GM12878 (cell line): ENCODE results near the gene GPR17. TPM values are rescaled to one million over a fixed set of nuclear protein-coding genes. Genes with fewer than 3 reads are reported as not detected.

Experiments
- ATAC-seq: fragments of 200-7000 bp; cut with Tn5 transposase; 3 replicates; pipeline ENCODE4 v1.9.1; 2020; ENCODE audit warnings: mild to moderate bottlenecking, moderate library complexity
- BruUV-seq: library from RNA; stranded (reverse); fragments of 400-500 nt; replicated peaks from 2 replicates; lab custom pipeline; 2021; lab: Mats Ljungman, UMichigan
- CTCF ChIA-PET: fragments of 300-600 bp; sonication (Branson Sonifier 250); formaldehyde crosslinking; extraction: SDS; loops from one replicate; lab custom pipeline; 2021; ENCODE audit warnings: inconsistent platforms; lab: Yijun Ruan, JAX
- POLR2A ChIA-PET: fragments of 350-600 bp; formaldehyde crosslinking; extraction: SDS; loops from one replicate; lab custom pipeline; 2021; ENCODE audit warnings: inconsistent platforms; lab: Charles Lee
- RAD21 ChIA-PET: fragments of 300-600 bp; sonication (Branson Sonifier 250); formaldehyde crosslinking; loops from one replicate; lab custom pipeline; 2023; ENCODE audit warnings: antibody characterized with exemption; ENCODE audit not compliant: unreplicated experiment; lab: Charles Lee
- SMC1A ChIA-PET: fragments of 300-600 bp; sonication (Branson Sonifier 250); formaldehyde crosslinking; loops from one replicate; lab custom pipeline; 2023; ENCODE audit not compliant: unreplicated experiment, uncharacterized antibody; lab: Charles Lee
- DNase-seq: peaks from one replicate; pipeline ENCODE4 v3.0.0-alpha.2; 2011; ENCODE audit warnings: low read depth, low spot score
- FAIRE-seq: peaks from 3 replicates; lab custom pipeline; 2011; peaks lifted over from hg19 to GRCh38; lab: Jason Lieb, UNC
- H2AFZ ChIP-seq: 2 replicates; pipeline ENCODE4 v1.6.0; 2011; ENCODE audit warnings: low read depth, low read length, control low read depth; ENCODE audit not compliant: control insufficient read depth
- H3K27ac ChIP-seq: 2 replicates; pipeline ENCODE4 v1.5.1; 2011; ENCODE audit warnings: control low read depth; ENCODE audit not compliant: control insufficient read depth, insufficient read depth
- H3K27me3 ChIP-seq, 2 experiments: replicated peaks in 1 of 2; 2 replicates each; pipeline versions ENCODE4 v1.6.0 to v1.6.1; 2011; ENCODE audit warnings: low read length in 1 of 2; ENCODE audit not compliant: control insufficient read depth in 2 of 2, insufficient read depth in 2 of 2
- H3K36me3 ChIP-seq, 2 experiments: 2 replicates each; pipeline ENCODE4 v1.5.1; 2011; ENCODE audit warnings: low read length in 1 of 2; ENCODE audit not compliant: control insufficient read depth in 2 of 2, insufficient read depth in 2 of 2
- H3K4me1 ChIP-seq: 2 replicates; pipeline ENCODE4 v1.6.1; 2011; ENCODE audit warnings: mild to moderate bottlenecking, low read length, moderate library complexity, mixed read lengths; ENCODE audit not compliant: control insufficient read depth, insufficient read depth
- H3K4me2 ChIP-seq: 2 replicates; pipeline ENCODE4 v1.6.0; 2011; ENCODE audit warnings: control low read depth; ENCODE audit not compliant: control insufficient read depth, insufficient read depth
- H3K4me3 ChIP-seq: fragments of 200-600 bp; sonication (generic); 2 replicates; pipeline ENCODE4 v1.5.1; 2016
- H3K79me2 ChIP-seq: 2 replicates; pipeline ENCODE4 v1.6.0; 2011; ENCODE audit warnings: low read length; ENCODE audit not compliant: control insufficient read depth, insufficient read depth
- H3K9ac ChIP-seq: 2 replicates; pipeline ENCODE4 v1.8.0; 2011; ENCODE audit warnings: low read length, control low read depth, mixed read lengths; ENCODE audit not compliant: control insufficient read depth, insufficient read depth
- H3K9me3 ChIP-seq: replicated peaks from 3 replicates; pipeline ENCODE4 v1.5.1; 2011; ENCODE audit warnings: mild to moderate bottlenecking, low read length; ENCODE audit not compliant: control insufficient read depth, insufficient read depth
- H4K20me1 ChIP-seq: 2 replicates; pipeline ENCODE4 v1.6.0; 2011; ENCODE audit not compliant: control insufficient read depth, insufficient read depth
- ASH2L ChIP-seq: fragments of 300-600, 200-600 bp; sonication (generic); IDR thresholded peaks from 2 replicates; pipeline ENCODE4 v1.6.1; 2017; ENCODE audit warnings: low read depth, mild to moderate bottlenecking, borderline replicate concordance
- BRCA1 ChIP-seq: IDR thresholded peaks from 2 replicates; pipeline ENCODE4 v1.6.1; 2011; ENCODE audit warnings: low read depth, low read length, improper control_type of control experiment
- CHD2 ChIP-seq: IDR thresholded peaks from 2 replicates; pipeline ENCODE4 v1.6.1; 2011; ENCODE audit warnings: low read depth, low read length, improper control_type of control experiment, borderline replicate concordance
- CTCF ChIP-seq, 3 experiments: IDR thresholded peaks in 2 of 3; conservative IDR thresholded peaks in 1 of 3; 2 replicates each; pipeline ENCODE4 v1.5.1; 2011; ENCODE audit warnings: low read depth in 3 of 3, low read length in 3 of 3, mild to moderate bottlenecking in 3 of 3, control low read depth in 2 of 3, moderate library complexity in 2 of 3, inconsistent platforms in 1 of 3, mixed read lengths in 1 of 3; ENCODE audit not compliant: control insufficient read depth in 2 of 3, insufficient read depth in 1 of 3; ENCODE audit errors: extremely low read depth in 1 of 3
- DPF2 ChIP-seq: fragments of 450-650 bp; IDR thresholded peaks from 2 replicates; pipeline ENCODE4 v1.6.1; 2017; ENCODE audit warnings: mild to moderate bottlenecking
- EGR1 ChIP-seq, 2 experiments: IDR thresholded peaks; 1 replicate in 1 of 2; 2 replicates in 1 of 2; pipeline ENCODE4 v1.6.1; 2011 to 2012; ENCODE audit warnings: low read depth in 2 of 2, low read length in 2 of 2, borderline replicate concordance in 1 of 2, mild to moderate bottlenecking in 1 of 2, moderate library complexity in 1 of 2
- FOS ChIP-seq: IDR thresholded peaks from 3 replicates; pipeline ENCODE4 v1.6.1; 2011; ENCODE audit warnings: borderline replicate concordance; ENCODE audit not compliant: insufficient read length; ENCODE audit errors: extremely low read depth
- FOXK2 ChIP-seq: fragments of 450-650 bp; IDR thresholded peaks from 2 replicates; pipeline ENCODE4 v1.6.1; 2017; ENCODE audit warnings: mild to moderate bottlenecking, moderate library complexity
- FOXM1 ChIP-seq: IDR thresholded peaks from 2 replicates; pipeline ENCODE4 v1.6.1; 2012; ENCODE audit warnings: low read depth, mild to moderate bottlenecking, inconsistent platforms, low read length, moderate library complexity
- KAT2A ChIP-seq: conservative IDR thresholded peaks from 2 replicates; pipeline ENCODE4 v1.6.1; 2011; ENCODE audit warnings: low read depth, low read length; ENCODE audit not compliant: control insufficient read depth
- MAX ChIP-seq: IDR thresholded peaks from 2 replicates; pipeline ENCODE4 v1.6.1; 2012; ENCODE audit warnings: low read depth, low read length, improper control_type of control experiment
- MLLT1 ChIP-seq: fragments of 450-650 bp; IDR thresholded peaks from 2 replicates; pipeline ENCODE4 v1.6.1; 2016; ENCODE audit warnings: mild to moderate bottlenecking
- SMARCA5 ChIP-seq: fragments of 450-650 bp; IDR thresholded peaks from 2 replicates; pipeline ENCODE4 v1.6.1; 2017; ENCODE audit warnings: mild to moderate bottlenecking
- SPI1 ChIP-seq: IDR thresholded peaks from 2 replicates; pipeline ENCODE4 v1.6.1; 2011; ENCODE audit warnings: low read depth, mild to moderate bottlenecking, low read length, moderate library complexity, borderline replicate concordance; ENCODE audit not compliant: insufficient read depth
- STAT1 ChIP-seq: fragments of 450-650 bp; conservative IDR thresholded peaks from 2 replicates; pipeline ENCODE4 v1.6.1; 2014; ENCODE audit warnings: antibody characterized with exemption, mild to moderate bottlenecking
- WGBS: methylation state at CpG from one replicate; pipeline ENCODE4 v1.1.6; 2016; ENCODE audit warnings: low lambda C conversion rate; ENCODE audit not compliant: insufficient replicate concordance, insufficient coverage; ENCODE audit errors: missing lambda C conversion rate; 5-methylcytosine and 5-hydroxymethylcytosine counted together
- in situ Hi-C: fragments of 300-500 bp; cut with MboI; formaldehyde crosslinking; loops from 9 replicates; pipeline ENCODE4 v1.14.3; 2018; ENCODE audit warnings: mixed read lengths
- intact Hi-C: fragments of 100-400 bp; cut with micrococcal nuclease; formaldehyde crosslinking; loops from one replicate; pipeline ENCODE4 v1.14.2; 2022; ENCODE audit not compliant: unreplicated experiment
- polyA plus RNA-seq, 11 experiments: library from polyadenylated mRNA; depleted of rRNA in 4 of 11; unstranded in 6 of 11; stranded (reverse) in 5 of 11; fragments of >200 nt; fragmentation: Nextera tagmentation in 4 of 11; fragmentation: Illumina TruSeq in 1 of 11; extraction: Ambion mirVana in 4 of 11; extraction: Trizol in 1 of 11; gene quantifications; 1 replicate in 1 of 11; 2 replicates in 10 of 11; pipeline versions ENCODE4 v1.2.1 to v1.2.3, GENCODE V29; 2011 to 2016; ENCODE audit warnings: inconsistent platforms in 2 of 11, missing spikeins in 2 of 11, low read depth in 1 of 11
- total RNA-seq, 4 experiments: library from RNA; depleted of rRNA in 3 of 4; stranded (reverse); fragments of >200 nt in 3 of 4; fragmentation: Illumina TruSeq in 1 of 4; extraction: Trizol in 1 of 4; gene quantifications; 2 replicates each; pipeline versions ENCODE4 v1.2.1 to v1.2.3, GENCODE V29; 2013 to 2021
- TF ChIP-seq, protein P1 (sequence below): IDR thresholded peaks from 2 replicates; pipeline ENCODE4 v1.6.1; 2012; ENCODE audit warnings: low read depth, low read length, improper control_type of control experiment
- TF ChIP-seq, protein P2 (sequence below): IDR thresholded peaks from 2 replicates; pipeline ENCODE4 v1.6.1; 2012; ENCODE audit warnings: low read length, inconsistent platforms

The GPR17 gene
- total and polyA plus RNA-seq, 10 of the 15 experiments (the other 5 are each of a cell fraction or from before 2014, with no cell fraction given) = not detected

GRCh38 chr2:127612111-127612822, 33.7 kb upstream of the GPR17 start:
- Histone ChIP-seq H4K20me1 (no peaks in the 10 kb centered on the region), H3K4me2 (no peak overlapping the region), H3K27me3 (no peaks in the 10 kb centered on the region; a peak in 2 of 4 replicates), H3K4me3 (no peak overlapping the region), H3K79me2 (no peaks in the 10 kb centered on the region), H3K4me1 (no peaks in the 10 kb centered on the region), H3K9me3 (no peaks in the 10 kb centered on the region; the same call in 2 of the 3 replicates), H3K9ac (no peak overlapping the region), H2AFZ (no peak overlapping the region), H3K36me3 (no peaks in the 10 kb centered on the region), H3K27ac (no peak overlapping the region)
- ChIA-PET SMC1A (no interaction called here), POLR2A (no interaction called here), CTCF (interaction anchor here (2.9 kb wide), 1 partner anchor 21 kb away, joined by 15 read pairs; no protein-coding TSS in a partner anchor), RAD21 (no interaction called here)
- BruUV-seq = no TSS peak
- DNase-seq (no peak), ATAC-seq (no peak), FAIRE-seq (no peak)
- in situ Hi-C loops = no loop called here
- WGBS = 64% methylated on average over 13 of the region's 13 CpGs
- intact Hi-C loops = no loop called here
- no peak for TF ChIP-seq MLLT1
- no peak for TF ChIP-seq EGR1 (IDR thresholded peaks at IDR 0.05; ENCODE audit: borderline replicate concordance in 1 of 2, low read depth in 2 of 2, low read length in 2 of 2)
- TF ChIP-seq, protein P1, sequence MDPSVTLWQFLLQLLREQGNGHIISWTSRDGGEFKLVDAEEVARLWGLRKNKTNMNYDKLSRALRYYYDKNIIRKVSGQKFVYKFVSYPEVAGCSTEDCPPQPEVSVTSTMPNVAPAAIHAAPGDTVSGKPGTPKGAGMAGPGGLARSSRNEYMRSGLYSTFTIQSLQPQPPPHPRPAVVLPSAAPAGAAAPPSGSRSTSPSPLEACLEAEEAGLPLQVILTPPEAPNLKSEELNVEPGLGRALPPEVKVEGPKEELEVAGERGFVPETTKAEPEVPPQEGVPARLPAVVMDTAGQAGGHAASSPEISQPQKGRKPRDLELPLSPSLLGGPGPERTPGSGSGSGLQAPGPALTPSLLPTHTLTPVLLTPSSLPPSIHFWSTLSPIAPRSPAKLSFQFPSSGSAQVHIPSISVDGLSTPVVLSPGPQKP = no peak
- no peak for TF ChIP-seq FOS
- no peak for TF ChIP-seq MAX
- no peak for TF ChIP-seq FOXM1
- TF ChIP-seq CHD2 = no peak
- no peak for TF ChIP-seq KAT2A
- no peak for TF ChIP-seq ASH2L
- no peak for TF ChIP-seq SPI1
- TF ChIP-seq DPF2 = no peak
- no peak for TF ChIP-seq SMARCA5
- no peak for TF ChIP-seq FOXK2
- no peak for TF ChIP-seq CTCF (IDR thresholded peaks at IDR 0.05 in 2 of 3, conservative IDR thresholded peaks at IDR 0.05 in 1 of 3; ENCODE audit: control insufficient read depth in 2 of 3, extremely low read depth in 1 of 3, insufficient read depth in 1 of 3, low read depth in 3 of 3, low read length in 3 of 3)
- TF ChIP-seq STAT1 = no peak
- TF ChIP-seq BRCA1 = no peak
- TF ChIP-seq, protein P2, sequence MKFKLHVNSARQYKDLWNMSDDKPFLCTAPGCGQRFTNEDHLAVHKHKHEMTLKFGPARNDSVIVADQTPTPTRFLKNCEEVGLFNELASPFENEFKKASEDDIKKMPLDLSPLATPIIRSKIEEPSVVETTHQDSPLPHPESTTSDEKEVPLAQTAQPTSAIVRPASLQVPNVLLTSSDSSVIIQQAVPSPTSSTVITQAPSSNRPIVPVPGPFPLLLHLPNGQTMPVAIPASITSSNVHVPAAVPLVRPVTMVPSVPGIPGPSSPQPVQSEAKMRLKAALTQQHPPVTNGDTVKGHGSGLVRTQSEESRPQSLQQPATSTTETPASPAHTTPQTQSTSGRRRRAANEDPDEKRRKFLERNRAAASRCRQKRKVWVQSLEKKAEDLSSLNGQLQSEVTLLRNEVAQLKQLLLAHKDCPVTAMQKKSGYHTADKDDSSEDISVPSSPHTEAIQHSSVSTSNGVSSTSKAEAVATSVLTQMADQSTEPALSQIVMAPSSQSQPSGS = no peak
